Loucy (cell line): ENCODE results near the gene SIK3.
"Not testable (repeated sequence)": the region's sequence is repeated elsewhere in the genome, so short reads cannot be mapped to it uniquely, and the experiment has no call there.

Source experiments
- H2AFZ ChIP-seq: fragments of 200-600 bp; sonication (generic); 2 replicates; pipeline ENCODE4 v1.6.0; 2016; ENCODE audit warnings: antibody characterized with exemption, mild to moderate bottlenecking, low read length, moderate library complexity
- H3F3A ChIP-seq: fragments of 200-600 bp; 2 replicates; pipeline ENCODE4 v1.6.0; 2016; ENCODE audit warnings: antibody characterized with exemption, low read depth, mild to moderate bottlenecking
- H3K27me3 ChIP-seq: fragments of 200-600 bp; sonication (generic); 2 replicates; pipeline ENCODE4 v1.6.1; 2014; ENCODE audit warnings: low read length, mild to moderate bottlenecking; ENCODE audit not compliant: insufficient read depth, poor library complexity, severe bottlenecking
- H3K36me3 ChIP-seq: fragments of 200-600 bp; sonication (generic); 2 replicates; pipeline ENCODE4 v1.6.1; 2016; ENCODE audit warnings: low read length; ENCODE audit not compliant: insufficient read depth
- H3K4me1 ChIP-seq: fragments of 200-600 bp; sonication (generic); 2 replicates; pipeline ENCODE4 v1.5.1; 2014; ENCODE audit warnings: low read length, mild to moderate bottlenecking; ENCODE audit not compliant: insufficient read depth, poor library complexity, severe bottlenecking
- H3K4me2 ChIP-seq: fragments of 200-600 bp; sonication (generic); 2 replicates; pipeline ENCODE4 v1.6.0; 2014; ENCODE audit warnings: antibody characterized with exemption, low read length, low read depth, mild to moderate bottlenecking; ENCODE audit not compliant: poor library complexity, severe bottlenecking
- H3K4me3 ChIP-seq: fragments of 200-600 bp; sonication (generic); 2 replicates; pipeline ENCODE4 v1.5.1; 2014; ENCODE audit warnings: low read length, mild to moderate bottlenecking, mixed read lengths; ENCODE audit not compliant: poor library complexity, severe bottlenecking
- H3K79me2 ChIP-seq: fragments of 200-600 bp; sonication (generic); 2 replicates; pipeline ENCODE4 v1.6.1; 2014; ENCODE audit warnings: low read length; ENCODE audit not compliant: insufficient read depth
- H3K9ac ChIP-seq: fragments of 200-600 bp; sonication (generic); 2 replicates; pipeline ENCODE4 v1.6.0; 2014; ENCODE audit warnings: mild to moderate bottlenecking, low read depth, low read length, moderate library complexity; ENCODE audit not compliant: poor library complexity, severe bottlenecking
- H3K9me2 ChIP-seq: fragments of 200-600 bp; sonication (generic); replicated peaks from 2 replicates; pipeline ENCODE4 v1.6.1; 2016; ENCODE audit warnings: low read depth, low read length, mixed read lengths
- H3K9me3 ChIP-seq: fragments of 200-600 bp; sonication (generic); 2 replicates; pipeline ENCODE4 v1.6.1; 2014; ENCODE audit warnings: mild to moderate bottlenecking, antibody characterized with exemption, low read length, low read depth; ENCODE audit not compliant: insufficient read depth
- H4K20me1 ChIP-seq: fragments of 200-600 bp; sonication (generic); 2 replicates; pipeline ENCODE4 v1.6.0; 2014; ENCODE audit warnings: antibody characterized with exemption, low read length, mild to moderate bottlenecking; ENCODE audit not compliant: insufficient read depth, poor library complexity, severe bottlenecking
- CTCF ChIP-seq: fragments of 200-600 bp; sonication (generic); conservative IDR thresholded peaks from 2 replicates; pipeline ENCODE4 v1.5.1; 2014; ENCODE audit warnings: mild to moderate bottlenecking, antibody characterized with exemption, low read length
- EZH2phosphoT487 ChIP-seq: fragments of 200-600 bp; IDR thresholded peaks from 2 replicates; pipeline ENCODE4 v1.6.1; 2018; ENCODE audit warnings: antibody characterized with exemption, mild to moderate bottlenecking, moderate library complexity, borderline replicate concordance

The SIK3 gene

GRCh38 chr11:117122556-117122955, 24.3 kb upstream of the SIK3 start:
- no peaks in the 10 kb centered on the region for H3K27me3 ChIP-seq
- no peak overlapping the region for H3K9ac ChIP-seq

GRCh38 chr11:117121176-117121575, 22.9 kb upstream of the SIK3 start:
- Histone ChIP-seq H4K20me1 (no peaks in the 10 kb centered on the region), H3F3A (no peaks in the 10 kb centered on the region), H3K27me3 (no peaks in the 10 kb centered on the region), H3K9me3 (no peaks in the 10 kb centered on the region), H3K79me2 (no peaks in the 10 kb centered on the region), H3K36me3 (no peaks in the 10 kb centered on the region), H3K4me2 (no peak overlapping the region), H3K4me1 (no peaks in the 10 kb centered on the region), H3K9me2 (no peaks in the 10 kb centered on the region), H3K9ac (no peak overlapping the region), H3K4me3 (no peak overlapping the region), H2AFZ (no peak overlapping the region)
- TF ChIP-seq CTCF (no peak), EZH2phosphoT487 (no peak)

More at GRCh38 chr11:117122556-117122955, 24.3 kb upstream of the SIK3 start:
- Histone ChIP-seq H3K36me3 (no peaks in the 10 kb centered on the region), H4K20me1 (no peaks in the 10 kb centered on the region), H2AFZ (0 out of 2 replicates have a peak overlapping the region, but pooled peaks have one; percentile 1), H3K9me3 (no peaks in the 10 kb centered on the region), H3K79me2 (no peaks in the 10 kb centered on the region), H3K9me2 (no peaks in the 10 kb centered on the region), H3K4me3 (no peak overlapping the region), H3K4me2 (no peak overlapping the region), H3K4me1 (no peaks in the 10 kb centered on the region), H3F3A (no peaks in the 10 kb centered on the region)
- TF ChIP-seq EZH2phosphoT487 (no peak), CTCF (no peak)

GRCh38 chr11:117117681-117118080, 19.5 kb upstream of the SIK3 start:
- Histone ChIP-seq H3K4me3 (no peak overlapping the region), H3F3A (no peaks in the 10 kb centered on the region), H4K20me1 (no peaks in the 10 kb centered on the region), H3K36me3 (no peaks in the 10 kb centered on the region), H2AFZ (no peak overlapping the region), H3K79me2 (no peaks in the 10 kb centered on the region), H3K9me3 (no peaks in the 10 kb centered on the region), H3K9ac (no peak overlapping the region), H3K4me1 (no peaks in the 10 kb centered on the region), H3K4me2 (no peak overlapping the region), H3K9me2 (no peaks in the 10 kb centered on the region), H3K27me3 (no peaks in the 10 kb centered on the region)
- no peak for TF ChIP-seq EZH2phosphoT487

- H3F3A ChIP-seq, H3K27me3 ChIP-seq, H2AFZ ChIP-seq, H3K9me2 ChIP-seq, H3K4me3 ChIP-seq, H3K36me3 ChIP-seq, H4K20me1 ChIP-seq, H3K79me2 ChIP-seq, H3K4me1 ChIP-seq, H3K4me2 ChIP-seq, H3K9ac ChIP-seq, H3K9me3 ChIP-seq: not testable (repeated sequence)
These were observed 14.7 kb upstream of the SIK3 start for GRCh38 chr11:117112939-117113338.

GRCh38 chr11:117112497-117112896, 14.3 kb upstream of the SIK3 start:
- not testable (repeated sequence) for H3K36me3 ChIP-seq, H3K27me3 ChIP-seq, H3K9me2 ChIP-seq, H2AFZ ChIP-seq, H3K4me3 ChIP-seq, H3K4me1 ChIP-seq, H3K9me3 ChIP-seq, H3F3A ChIP-seq, H4K20me1 ChIP-seq, H3K4me2 ChIP-seq, H3K79me2 ChIP-seq, H3K9ac ChIP-seq
